ENCODE data around the gene DUSP9.

The DUSP9 gene

GRCh38 chrX:153637121-153638040 is 9.6 kb upstream of the DUSP9 start:
- no peak for DNase-seq

GRCh38 chrX:153638041-153638371 is 9.0 kb upstream of the DUSP9 start:
- DNase-seq: no peak

DNA sequence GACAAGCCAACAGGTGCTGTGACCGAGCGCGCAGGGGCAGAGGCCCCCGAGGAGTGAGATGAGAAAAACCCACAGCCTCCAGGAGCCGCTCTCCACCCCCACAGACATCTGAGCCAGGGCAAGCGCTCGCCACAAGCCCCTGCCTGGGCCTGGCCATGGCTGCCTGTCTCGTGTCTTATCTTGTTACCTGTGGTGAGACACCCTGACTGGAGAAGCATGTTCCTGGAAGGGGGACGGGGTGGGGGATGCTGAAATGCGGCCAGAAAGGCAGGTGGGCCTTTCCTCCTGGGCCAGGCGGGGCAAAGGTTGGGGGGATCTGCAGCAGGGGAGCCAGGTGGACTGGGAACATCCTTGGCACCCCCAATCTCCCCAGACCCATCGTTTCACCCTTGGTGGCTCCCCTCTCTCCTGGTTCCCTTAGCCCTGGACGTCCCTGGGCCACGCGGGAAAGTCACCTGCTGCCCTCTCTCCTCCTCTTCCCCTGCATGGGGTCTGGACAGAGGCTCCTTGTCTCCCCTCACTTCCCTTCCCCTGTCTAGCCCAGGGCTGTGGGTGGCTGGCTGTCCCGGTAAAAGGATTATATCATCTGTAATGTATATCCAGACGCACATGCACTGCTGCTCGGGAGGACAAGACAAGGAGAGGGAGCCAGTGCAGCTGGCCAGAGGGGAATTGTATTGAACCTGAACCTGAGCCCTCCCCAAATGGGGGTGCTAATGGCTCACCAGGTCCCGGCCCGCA is 8.4 kb upstream of the DUSP9 start:
- no peak for DNase-seq

DNA sequence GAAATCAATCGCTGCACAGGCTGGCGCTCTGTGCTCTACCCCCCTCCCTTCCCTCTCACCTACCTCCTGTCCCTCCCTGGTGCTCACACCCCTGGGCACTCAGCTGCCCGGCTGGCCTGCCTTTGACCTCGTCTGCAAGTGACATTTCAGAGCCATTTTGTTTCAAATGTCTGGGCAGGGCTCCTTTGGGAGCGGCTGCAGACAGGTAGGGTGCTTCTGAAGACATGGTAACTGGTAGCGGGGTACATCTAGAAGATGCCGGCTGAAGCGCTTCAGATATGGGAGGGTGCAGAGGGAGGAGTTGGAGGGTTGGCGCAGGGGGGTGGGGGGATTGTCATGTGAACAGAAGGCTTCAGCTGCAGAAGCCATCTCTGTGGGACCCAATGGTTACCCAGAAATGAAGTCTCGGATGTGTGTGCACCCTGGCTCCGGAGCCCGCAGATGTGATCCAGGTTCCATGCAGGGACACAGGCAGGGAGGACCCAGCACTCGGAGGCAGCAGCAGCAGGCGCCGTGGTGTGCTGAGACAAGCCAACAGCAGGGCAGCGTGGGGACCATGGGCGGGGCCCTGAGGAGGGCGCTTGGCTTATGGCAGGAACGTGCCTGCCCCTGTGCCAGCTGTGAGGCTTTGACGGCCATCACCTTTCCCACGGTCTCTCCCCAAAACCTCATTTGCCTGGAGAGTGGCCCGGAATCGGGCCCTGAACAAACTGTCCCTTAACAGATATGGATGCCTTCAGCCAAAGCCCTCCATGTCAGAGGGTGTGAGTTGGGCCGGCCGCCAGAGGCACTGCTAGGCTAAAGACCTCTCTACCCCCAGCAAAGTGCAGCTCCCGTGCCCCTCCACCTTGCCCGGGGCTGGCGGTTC is 7.6 kb upstream of the DUSP9 start:
- no peak for DNase-seq

DNA sequence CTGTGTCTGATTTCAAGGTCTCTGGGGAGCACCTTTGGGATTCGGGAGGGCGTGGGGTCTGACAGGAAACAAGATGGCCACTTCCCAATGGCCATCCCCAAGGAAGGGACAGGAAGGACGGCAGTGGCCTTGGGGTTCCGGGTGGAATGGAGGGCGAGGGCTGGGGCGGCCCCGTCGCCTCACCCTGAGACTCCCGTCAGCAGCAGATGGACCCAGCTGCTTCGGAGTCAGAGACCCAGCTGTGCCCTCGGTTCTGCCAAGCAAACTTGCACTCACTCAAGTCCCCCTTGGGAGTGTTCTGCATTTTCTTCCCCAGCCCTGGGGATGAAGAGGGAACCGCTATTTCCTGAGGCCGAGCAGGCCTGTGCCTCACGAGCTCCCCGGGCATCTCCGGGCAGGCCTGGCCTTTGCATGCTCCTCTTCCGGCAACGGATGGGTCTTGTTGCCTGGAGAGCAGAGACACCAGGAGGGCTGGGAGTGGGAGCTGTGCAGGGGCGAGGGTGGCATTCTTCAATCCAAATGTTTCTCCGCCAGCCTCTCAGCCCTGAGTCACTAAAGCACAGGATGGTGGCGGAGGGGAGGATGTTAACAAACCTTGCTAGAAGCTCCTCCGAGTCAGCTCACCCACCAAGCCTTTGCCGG is 6.8 kb upstream of the DUSP9 start:
- no peak for DNase-seq

- DNase-seq: no peak
Measured at GRCh38 chrX:153640736-153641575, 6.0 kb upstream of the DUSP9 start.

GRCh38 chrX:153641627-153642026 is 5.4 kb upstream of the DUSP9 start:
- no peak for DNase-seq

GRCh38 chrX:153642051-153642654 is 4.8 kb upstream of the DUSP9 start:
- DNase-seq: no peak

DNA sequence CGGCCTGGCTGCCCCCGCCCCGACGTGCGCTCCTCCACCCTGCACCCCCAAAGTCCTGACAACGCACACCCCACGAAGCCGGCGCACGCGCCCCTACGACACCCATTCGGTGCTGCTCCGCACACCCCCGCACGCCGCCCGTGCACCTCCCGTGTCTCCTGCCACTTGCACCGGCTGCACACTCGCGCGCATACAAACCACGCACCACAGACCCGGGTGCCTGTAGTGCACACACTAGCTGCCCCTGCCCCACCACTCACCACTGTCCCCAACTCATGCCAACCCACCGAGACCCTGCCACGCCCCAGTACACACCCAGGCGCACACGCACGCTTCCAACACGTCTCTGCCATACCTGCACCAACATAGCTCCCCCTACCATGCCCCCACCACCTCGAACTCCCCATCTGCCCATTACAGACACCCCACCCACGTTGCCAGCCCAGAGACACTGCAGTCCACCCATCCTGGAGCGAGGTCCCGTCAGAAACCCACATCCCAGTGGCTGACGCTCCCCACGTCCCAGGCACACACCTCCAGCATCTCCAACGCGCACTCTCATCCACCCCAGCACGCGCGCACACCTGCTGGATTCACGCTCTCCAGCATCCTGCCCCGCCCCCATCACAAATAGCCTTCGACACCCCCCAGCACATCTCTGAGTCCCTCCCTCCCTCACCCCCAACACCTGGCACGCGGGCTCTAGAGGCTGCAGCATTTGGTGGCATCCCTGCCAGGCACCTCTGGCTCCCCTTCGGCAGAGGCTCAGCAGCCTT is 4.2 kb upstream of the DUSP9 start:
- DNase-seq: no peak

DNA sequence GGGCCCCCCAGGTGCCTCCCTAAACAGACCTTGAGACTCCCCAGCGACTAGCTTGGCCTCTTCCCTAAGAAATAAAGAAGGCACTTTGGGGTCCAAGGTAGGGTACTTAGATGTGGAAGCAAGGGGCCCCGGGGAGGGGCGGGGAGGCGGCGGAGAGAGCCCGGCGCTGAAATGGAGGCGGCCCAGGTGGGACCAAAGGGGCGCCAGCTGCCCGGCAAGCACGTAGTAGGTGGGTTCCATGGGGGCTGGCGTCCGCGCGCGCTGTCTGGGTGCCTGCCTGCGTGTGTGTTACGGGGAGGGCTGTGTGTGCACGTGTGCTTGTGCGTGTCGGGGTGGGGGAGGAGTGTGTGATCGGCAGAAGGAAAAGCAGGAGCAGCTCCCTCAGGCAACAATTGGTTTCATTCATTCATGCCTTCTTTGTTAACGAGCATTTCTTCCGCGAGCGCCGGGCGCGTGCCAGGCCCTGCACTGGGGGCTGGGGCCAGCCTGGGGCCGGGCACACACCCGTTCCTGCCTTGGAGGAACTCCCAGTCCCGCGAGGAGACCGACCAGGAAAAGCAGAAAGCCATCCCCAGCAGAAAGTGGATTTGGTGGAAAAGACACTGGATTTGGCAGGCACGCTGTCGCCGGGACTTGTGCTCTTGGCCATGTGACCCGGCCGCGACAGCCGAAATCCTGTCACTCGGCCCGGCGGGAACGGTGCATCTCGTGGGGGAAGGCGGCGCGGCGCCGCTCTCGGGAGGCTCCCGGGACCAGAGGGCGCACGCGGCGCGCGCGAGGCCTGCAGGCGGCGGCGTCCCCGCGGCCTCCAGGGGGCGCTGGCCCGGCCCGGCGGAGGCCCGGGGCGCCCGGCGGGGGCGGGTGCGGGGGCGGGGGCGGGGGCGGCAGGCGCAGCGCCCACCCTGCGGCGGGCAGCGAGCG is 3.3 kb upstream of the DUSP9 start:
- peak; percentile 2 for DNase-seq

DNA sequence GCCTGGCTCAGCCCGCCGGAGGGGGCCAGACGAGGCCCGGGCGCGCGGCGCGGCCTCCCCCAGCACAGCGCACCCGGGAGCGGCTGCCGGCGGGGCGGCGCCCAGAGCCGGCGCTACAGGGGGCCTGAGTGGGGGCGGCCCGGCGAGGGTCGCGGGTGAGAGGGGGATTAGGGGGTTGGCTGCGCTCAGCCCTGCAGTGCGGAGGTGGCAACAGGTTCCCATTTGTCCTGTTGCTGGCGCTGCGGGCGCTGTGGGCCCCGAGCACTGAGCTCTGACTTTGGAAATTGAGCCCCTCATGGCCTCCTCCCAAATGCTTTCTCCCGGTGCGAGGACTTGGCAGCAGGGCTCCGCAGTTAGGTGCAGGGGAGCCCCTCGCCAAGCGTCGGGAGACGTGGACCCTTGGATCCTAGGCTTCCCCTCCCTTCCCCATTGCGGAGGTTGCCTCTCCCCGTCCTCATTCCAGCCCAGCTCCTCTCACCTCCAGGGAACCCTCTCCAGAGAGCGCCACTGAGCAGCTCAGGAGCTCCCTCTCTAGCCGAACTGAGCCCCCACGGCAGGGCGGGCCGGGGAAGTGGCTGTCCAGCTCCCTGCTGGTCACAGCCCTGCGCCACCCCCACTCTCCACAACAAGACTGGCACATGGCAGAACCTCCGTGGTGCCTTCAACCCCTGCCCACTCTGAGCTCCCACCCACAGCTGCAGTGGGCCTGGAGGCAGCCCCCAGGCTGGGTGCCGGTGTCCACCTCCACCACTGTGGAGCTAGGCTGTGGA is 2.5 kb upstream of the DUSP9 start:
- no peak for DNase-seq

GRCh38 chrX:153645151-153645550 is 1.9 kb upstream of the DUSP9 start:
- no peak for DNase-seq

DNA sequence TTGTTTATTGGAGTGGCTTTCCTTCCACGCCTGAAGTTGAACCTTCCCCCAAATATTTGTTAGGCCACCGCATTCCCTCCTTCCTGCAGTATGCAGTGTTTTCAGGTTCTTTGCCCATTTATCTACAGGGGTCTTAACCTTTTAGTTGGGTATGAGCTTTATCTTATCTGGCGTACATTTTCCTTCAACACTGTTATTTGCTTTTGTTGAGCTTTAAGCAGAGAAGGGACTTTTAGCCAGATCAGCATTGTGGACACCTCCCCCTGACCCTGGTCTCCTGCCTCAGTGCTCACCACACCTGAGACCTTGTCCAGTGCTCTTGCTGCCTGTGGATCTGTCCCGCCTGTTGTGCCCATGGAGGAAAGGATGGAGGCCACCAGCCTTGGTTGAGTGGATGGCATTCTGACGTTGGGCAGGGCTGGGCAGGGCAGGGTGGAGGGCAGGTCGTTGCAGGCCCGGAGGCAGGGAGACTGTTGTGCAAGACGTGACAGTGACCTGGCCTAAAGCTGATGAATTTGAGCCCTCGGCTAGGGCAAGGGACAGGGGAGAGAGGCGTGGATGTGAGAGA is 998 bp upstream of the DUSP9 start:
- DNase-seq: no peak

- DNase-seq: no peak
Measured at GRCh38 chrX:153647461-153648357, 706 bp downstream of the DUSP9 start.

GRCh38 chrX:153648358-153649177 is 1.6 kb downstream of the DUSP9 start:
- no peak for DNase-seq
